ENCODE data around the gene DTNB.

DTNB gene

DNA sequence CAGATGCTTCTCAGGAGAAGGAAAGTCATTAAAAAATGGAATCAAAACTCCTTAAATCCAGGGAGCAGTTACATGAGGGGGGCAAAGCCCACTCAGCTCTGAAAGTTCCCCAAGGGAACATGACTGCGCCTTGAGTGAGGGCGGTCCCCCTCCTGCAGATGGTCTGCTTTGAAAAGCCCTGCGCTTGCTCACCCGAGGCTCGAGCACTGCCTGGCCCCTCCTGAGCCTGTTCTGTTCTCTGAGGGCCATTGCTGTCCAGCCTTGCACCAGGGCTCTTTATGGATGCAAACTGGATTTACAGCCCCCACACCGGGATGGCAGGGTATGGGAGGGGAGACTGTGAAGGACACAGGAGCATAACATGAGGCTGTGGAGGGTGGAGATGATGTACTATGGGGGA, 293.8 kb downstream of the DTNB start:
- H3K4me3 ChIP-seq (replicated peaks; ENCODE audit: low read depth, low read length), result no peak overlapping the region
- DNase-seq (ENCODE audit: low read depth), result no peak
- no peak for TF ChIP-seq CTCF (IDR thresholded peaks at IDR 0.05; ENCODE audit: low read length, missing control alignments)

- DNase-seq (ENCODE audit: low read depth), result peak; percentile 5
- no peak for TF ChIP-seq CTCF (IDR thresholded peaks at IDR 0.05; ENCODE audit: low read length, missing control alignments)
- H3K4me3 ChIP-seq (replicated peaks; ENCODE audit: low read depth, low read length), result no peak overlapping the region
These were observed 294.5 kb downstream of the DTNB start for GRCh38 chr2:25378731-25379490.

DNA sequence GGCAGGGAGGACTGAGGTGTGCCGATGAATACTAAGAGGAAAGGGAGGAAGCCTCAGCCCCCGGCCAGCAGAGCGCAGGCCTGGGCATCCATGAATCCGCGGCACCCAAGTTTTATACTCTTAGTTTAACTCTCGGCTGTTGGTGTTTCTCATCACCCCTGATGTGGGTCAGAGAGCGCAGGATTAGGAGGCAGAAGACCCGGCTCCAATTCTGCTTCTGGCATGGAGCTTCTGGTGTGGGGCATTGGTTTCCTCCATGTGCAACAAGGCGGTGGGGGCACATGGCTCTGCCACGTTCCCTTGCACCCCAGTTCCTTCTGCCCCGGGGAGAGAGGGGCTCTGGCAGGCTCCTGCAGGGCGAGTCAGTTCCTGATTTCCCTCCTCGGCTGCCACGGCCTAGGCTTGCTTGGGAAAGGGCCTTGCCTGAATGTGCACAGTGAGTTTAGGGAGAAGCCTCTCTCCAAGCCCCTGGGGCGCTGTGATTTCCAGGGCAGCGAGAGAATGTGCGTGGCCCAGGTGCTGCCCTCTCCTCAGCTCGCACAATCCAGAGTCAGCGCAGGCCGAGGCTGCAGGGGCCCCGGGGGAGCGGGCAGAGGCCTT, 295.5 kb downstream of the DTNB start:
- TF ChIP-seq CTCF (IDR thresholded peaks at IDR 0.05; ENCODE audit: low read length, missing control alignments), result no peak
- no peak overlapping the region for H3K4me3 ChIP-seq (replicated peaks; ENCODE audit: low read depth, low read length)
- DNase-seq (ENCODE audit: low read depth), result no peak

- peak overlapping the region; percentile 36 for H3K4me3 ChIP-seq (replicated peaks; ENCODE audit: low read depth, low read length)
- TF ChIP-seq CTCF (IDR thresholded peaks at IDR 0.05; ENCODE audit: low read length, missing control alignments), result peak; percentile 41
- DNase-seq (ENCODE audit: low read depth), result peak; percentile 81
These were observed 296.4 kb downstream of the DTNB start for GRCh38 chr2:25376750-25377621.

GRCh38 chr2:25375989-25376545, 297.3 kb downstream of the DTNB start:
- no peak for TF ChIP-seq CTCF (IDR thresholded peaks at IDR 0.05; ENCODE audit: low read length, missing control alignments)
- H3K4me3 ChIP-seq (replicated peaks; ENCODE audit: low read depth, low read length), result no peak overlapping the region
- no peak for DNase-seq (ENCODE audit: low read depth)

DNA sequence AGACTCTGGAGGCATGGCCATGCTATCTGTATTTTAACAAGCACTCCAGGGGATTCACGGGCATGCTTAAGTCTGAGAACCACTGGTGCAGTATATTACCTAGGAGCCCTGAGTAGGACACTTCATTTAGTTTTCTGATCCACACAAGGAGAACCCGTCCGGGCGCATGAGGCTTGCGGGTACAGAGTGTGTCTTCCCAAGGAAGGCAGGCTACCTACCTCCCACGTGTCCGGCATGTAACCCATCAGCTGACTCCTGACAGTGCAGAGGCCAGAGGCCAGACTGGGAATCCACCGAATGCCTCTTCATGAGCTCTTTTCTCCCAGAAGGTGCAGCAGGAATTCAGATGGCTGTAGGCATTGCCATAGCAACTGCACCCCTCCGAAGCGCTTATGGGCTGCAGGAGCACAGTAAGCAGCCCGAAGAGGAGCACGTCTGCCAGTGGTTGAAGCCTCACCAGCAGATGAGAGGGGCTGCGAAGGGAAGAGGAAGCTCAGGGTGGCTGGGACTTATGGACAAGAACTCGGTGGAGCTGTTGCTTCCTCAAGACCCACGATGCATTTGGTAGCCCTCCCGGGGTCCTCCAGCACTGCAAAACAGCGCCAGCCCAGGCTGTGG, 297.9 kb downstream of the DTNB start:
- no peak for TF ChIP-seq CTCF (IDR thresholded peaks at IDR 0.05; ENCODE audit: low read length, missing control alignments)
- no peak overlapping the region for H3K4me3 ChIP-seq (replicated peaks; ENCODE audit: low read depth, low read length)
- DNase-seq (ENCODE audit: low read depth), result no peak

All from fibroblast of pulmonary artery (primary cell).